ENCODE measurements around the gene LSMEM2. TPM values are rescaled to one million over a fixed set of nuclear protein-coding genes. Genes with fewer than 3 reads are reported as not detected.
A peak's percentile ranks its signal among the peaks of the same experiment; 100 is the strongest.

The LSMEM2 gene
- total RNA-seq, 1 donor from 2014 or later, result not detected

DNA sequence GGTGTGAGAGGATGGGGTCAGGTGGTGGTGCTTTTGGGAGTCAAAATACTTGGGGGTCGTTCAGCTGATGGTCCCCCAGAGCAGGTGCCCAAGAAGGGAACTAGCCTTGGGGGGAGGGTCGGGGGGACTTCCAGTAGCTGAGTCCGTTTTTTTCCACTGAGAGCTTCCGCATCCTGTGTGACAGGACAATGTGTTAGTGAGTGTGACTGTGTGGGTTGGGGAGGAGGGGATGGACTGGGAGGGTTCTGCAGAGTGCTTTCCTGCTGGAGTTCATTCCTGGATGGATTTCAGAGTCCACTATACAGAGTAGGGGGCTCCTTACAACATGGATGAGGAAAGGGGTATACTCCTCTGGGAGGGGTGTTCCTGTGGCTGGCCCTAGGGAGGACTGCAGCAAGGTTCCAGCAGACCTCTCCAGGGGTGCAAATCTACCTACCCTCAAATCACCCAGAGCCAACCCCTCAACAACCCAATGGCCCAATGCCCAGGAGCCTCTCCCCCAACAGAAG lies 44.3 kb downstream of the LSMEM2 start:
- no peak for DNase-seq (ENCODE audit: low read depth)
- Histone ChIP-seq H3K27me3 (ENCODE audit: control insufficient read depth, insufficient read depth, low read length) (no peaks in the 10 kb centered on the region), H3K36me3 (ENCODE audit: control insufficient read depth, insufficient read depth, low read length) (no peaks in the 10 kb centered on the region), H3K4me3 (ENCODE audit: low read depth, low read length) (no peak overlapping the region)
- TF ChIP-seq CTCF (IDR thresholded peaks at IDR 0.05; ENCODE audit: insufficient read depth, low read length, poor library complexity, severe bottlenecking), result no peak

DNA sequence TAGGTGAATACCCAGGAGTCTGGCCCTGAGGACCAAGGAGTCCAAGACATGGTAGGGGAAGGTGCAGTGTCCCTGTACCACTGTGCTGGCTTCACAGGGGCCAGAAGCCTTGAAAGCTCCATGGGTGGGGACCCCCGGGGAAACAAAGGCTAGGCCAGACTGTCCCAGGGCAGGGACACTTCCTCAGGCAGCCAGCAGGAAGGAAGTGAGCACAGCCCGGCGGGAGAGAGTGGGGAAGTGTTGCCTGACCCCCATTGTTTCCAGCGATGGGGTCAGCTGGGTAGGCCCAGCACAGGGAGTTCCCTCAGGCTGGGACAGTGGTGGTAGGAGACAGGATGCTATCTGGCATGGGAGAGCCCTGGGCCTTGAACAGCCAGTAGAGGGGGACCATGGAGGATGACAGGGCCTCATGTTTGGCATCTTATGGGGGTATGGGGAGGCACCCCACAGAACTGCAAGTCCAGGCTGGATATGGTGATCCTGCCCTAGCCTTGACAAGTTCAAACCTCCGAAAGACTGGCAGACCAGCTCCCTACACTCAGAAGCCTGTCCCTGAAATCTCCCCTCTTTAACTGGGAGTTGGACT lies 44.8 kb downstream of the LSMEM2 start:
- Histone ChIP-seq H3K4me3 (ENCODE audit: low read depth, low read length) (no peak overlapping the region), H3K36me3 (ENCODE audit: control insufficient read depth, insufficient read depth, low read length) (no peaks in the 10 kb centered on the region), H3K27me3 (ENCODE audit: control insufficient read depth, insufficient read depth, low read length) (no peaks in the 10 kb centered on the region)
- no peak for TF ChIP-seq CTCF (IDR thresholded peaks at IDR 0.05; ENCODE audit: insufficient read depth, low read length, poor library complexity, severe bottlenecking)
- no peak for DNase-seq (ENCODE audit: low read depth)

DNA sequence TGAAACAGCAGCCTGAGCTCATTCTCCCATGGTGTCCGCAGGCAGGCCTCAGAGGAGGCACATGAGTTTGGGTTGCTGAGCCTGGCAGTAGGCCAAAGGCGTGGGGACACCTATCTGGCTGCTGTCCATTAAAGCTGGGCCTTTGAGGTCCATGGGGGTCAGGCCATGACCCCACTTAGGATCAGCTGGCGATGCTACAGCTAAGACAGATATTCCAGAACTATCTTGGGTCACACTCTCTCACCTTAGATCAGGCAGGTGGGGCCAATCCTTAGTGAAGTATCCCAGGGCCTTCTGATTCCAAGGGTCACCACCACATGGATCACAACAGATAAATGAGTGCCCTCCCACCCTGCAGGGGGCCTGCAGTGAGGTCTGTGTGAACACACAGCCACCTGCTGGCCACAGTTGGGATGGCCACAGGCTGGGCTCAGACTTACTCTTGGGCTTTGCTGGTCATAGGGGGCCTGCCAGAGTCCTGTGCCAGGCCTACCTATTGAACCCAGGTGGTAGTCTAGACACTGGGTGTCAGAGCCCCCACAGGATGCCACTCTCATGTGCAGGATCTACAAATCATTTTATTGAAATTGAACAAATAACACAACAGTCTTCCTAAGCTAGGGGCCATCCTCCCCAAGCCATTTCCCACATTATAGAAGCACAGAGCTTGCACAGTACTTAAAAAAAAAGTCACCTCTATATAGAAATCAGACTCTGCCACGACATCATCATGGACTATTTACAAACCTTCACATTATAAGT lies 45.6 kb downstream of the LSMEM2 start:
- peak; percentile 91 for TF ChIP-seq CTCF (IDR thresholded peaks at IDR 0.05; ENCODE audit: insufficient read depth, low read length, poor library complexity, severe bottlenecking)
- Histone ChIP-seq H3K4me3 (ENCODE audit: low read depth, low read length) (no peak overlapping the region), H3K27me3 (ENCODE audit: control insufficient read depth, insufficient read depth, low read length) (no peaks in the 10 kb centered on the region), H3K36me3 (ENCODE audit: control insufficient read depth, insufficient read depth, low read length) (no peaks in the 10 kb centered on the region)
- no peak for DNase-seq (ENCODE audit: low read depth)

DNA sequence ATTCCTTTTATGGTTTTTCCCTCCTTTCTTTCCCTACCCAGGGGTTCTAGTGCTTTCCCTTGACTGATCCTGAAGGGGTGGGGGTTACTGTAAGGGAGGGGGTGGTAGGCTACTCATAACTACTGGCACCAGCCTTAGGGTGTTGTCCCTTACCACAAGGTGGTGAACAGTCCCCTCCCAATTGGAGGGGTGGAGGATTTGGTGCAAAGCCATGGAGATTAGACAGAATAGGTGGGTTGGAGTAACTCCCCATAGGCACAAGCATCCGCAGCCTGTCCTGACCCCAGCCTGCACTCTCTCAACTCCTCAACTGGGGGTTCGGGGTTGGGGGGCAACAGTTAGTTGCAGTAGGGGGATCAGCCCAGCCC lies 46.2 kb downstream of the LSMEM2 start:
- Histone ChIP-seq H3K4me3 (ENCODE audit: low read depth, low read length) (no peak overlapping the region), H3K27me3 (ENCODE audit: control insufficient read depth, insufficient read depth, low read length) (no peaks in the 10 kb centered on the region), H3K36me3 (ENCODE audit: control insufficient read depth, insufficient read depth, low read length) (peaks cover 1% of the 10 kb centered on the region)
- DNase-seq (ENCODE audit: low read depth), result no peak
- TF ChIP-seq CTCF (IDR thresholded peaks at IDR 0.05; ENCODE audit: insufficient read depth, low read length, poor library complexity, severe bottlenecking), result no peak

DNA sequence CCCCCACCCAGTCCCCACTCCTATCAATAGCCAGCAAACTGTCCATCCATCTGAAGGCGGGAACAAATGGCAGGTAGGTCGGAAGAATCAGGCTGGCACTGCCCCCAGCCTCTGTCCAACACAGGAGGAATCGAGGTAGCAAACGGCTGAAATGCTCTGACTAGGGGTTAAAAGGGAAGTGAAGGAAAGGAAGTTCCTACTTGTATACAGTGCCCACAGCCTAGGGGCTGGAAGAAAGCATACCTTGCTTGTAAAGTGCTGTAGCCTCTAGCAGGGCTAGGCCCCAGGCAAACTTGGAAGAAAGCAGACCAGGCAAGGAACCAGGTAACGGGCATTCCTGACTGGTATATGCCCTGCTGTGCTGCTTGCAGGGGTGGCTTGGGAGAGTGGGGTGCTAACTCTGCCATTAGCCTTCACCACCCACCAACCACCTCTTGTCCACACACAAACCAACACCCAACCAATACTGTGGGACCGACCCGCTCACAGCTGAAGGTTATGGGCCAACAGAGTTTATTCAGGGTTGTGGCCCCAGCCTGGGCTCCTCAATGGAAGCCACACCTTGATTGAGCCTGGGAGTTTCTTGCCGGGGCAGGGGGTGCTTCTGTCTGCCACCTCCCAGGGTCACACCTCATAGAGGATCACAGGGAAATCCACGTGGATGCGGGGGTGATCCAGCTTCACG lies 46.8 kb downstream of the LSMEM2 start:
- TF ChIP-seq CTCF (IDR thresholded peaks at IDR 0.05; ENCODE audit: insufficient read depth, low read length, poor library complexity, severe bottlenecking), result no peak

More for the DNA sequence above, 46.8 kb downstream of the LSMEM2 start:
- no peak for DNase-seq (ENCODE audit: low read depth)
- Histone ChIP-seq H3K36me3 (ENCODE audit: control insufficient read depth, insufficient read depth, low read length) (peaks cover 1% of the 10 kb centered on the region), H3K27me3 (ENCODE audit: control insufficient read depth, insufficient read depth, low read length) (no peaks in the 10 kb centered on the region), H3K4me3 (ENCODE audit: low read depth, low read length) (no peak overlapping the region)
